HEK293T (cell line): ENCODE results near the gene ACOD1.

Experiments
- ELF4 ChIP-seq: fragments of 450-650 bp; IDR thresholded peaks from 2 replicates; pipeline ENCODE4 v1.6.1; 2017; ENCODE audit warnings: antibody characterized with exemption
- FOXA1 ChIP-seq: fragments of 450-650 bp; IDR thresholded peaks from 2 replicates; pipeline ENCODE4 v1.6.1; 2016; ENCODE audit warnings: mild to moderate bottlenecking
- FOXM1 ChIP-seq: fragments of 450-650 bp; IDR thresholded peaks from 2 replicates; pipeline ENCODE4 v1.6.1; 2017; ENCODE audit warnings: mild to moderate bottlenecking, borderline replicate concordance
- LEF1 ChIP-seq: fragments of 450-650 bp; IDR thresholded peaks from 2 replicates; pipeline ENCODE4 v1.6.1; 2017; ENCODE audit warnings: mild to moderate bottlenecking, borderline replicate concordance
- NFRKB ChIP-seq: fragments of 450-650 bp; IDR thresholded peaks from 2 replicates; pipeline ENCODE4 v1.6.1; 2016; ENCODE audit warnings: mild to moderate bottlenecking, moderate library complexity
- PKNOX1 ChIP-seq: fragments of 450-650 bp; IDR thresholded peaks from 2 replicates; pipeline ENCODE4 v1.6.1; 2016
- SP1 ChIP-seq: fragments of 450-650 bp; IDR thresholded peaks from 2 replicates; pipeline ENCODE4 v1.6.1; 2017

- TF ChIP-seq FOXA1, result no peak
- TF ChIP-seq SP1, result no peak
- TF ChIP-seq FOXM1, result no peak
- TF ChIP-seq LEF1, result no peak
- TF ChIP-seq ELF4, result no peak
- no peak for TF ChIP-seq NFRKB
- TF ChIP-seq PKNOX1, result no peak
Measured at GRCh38 chr13:76925115-76925514, 23.2 kb upstream of the ACOD1 start.
